PC-3 (cell line): ENCODE data around the gene GADL1. TPM values are rescaled to one million over a fixed set of nuclear protein-coding genes. Genes with fewer than 3 reads are reported as not detected.

Experiments
- ATAC-seq: fragments of 200-7000 bp; cut with Tn5 transposase; 2 replicates; pipeline ENCODE4 v1.9.1; 2020; ENCODE audit warnings: mild to moderate bottlenecking, moderate library complexity
- BruUV-seq: library from RNA; stranded (reverse); fragments of 400-500 nt; replicated peaks from 2 replicates; lab custom pipeline; 2021; lab: Mats Ljungman, UMichigan
- CTCF ChIA-PET: fragments of 300-600 bp; sonication (Branson Sonifier 250); formaldehyde crosslinking; loops from one replicate; lab custom pipeline; 2022; ENCODE audit warnings: antibody characterized with exemption; lab: Charles Lee
- POLR2A ChIA-PET: fragments of 300-600 bp; sonication (Branson Sonifier 250); formaldehyde crosslinking; loops from one replicate; lab custom pipeline; 2022; ENCODE audit warnings: antibody characterized with exemption; ENCODE audit not compliant: unreplicated experiment; lab: Charles Lee
- DNase-seq: peaks from one replicate; pipeline ENCODE4 v3.0.0-alpha.2; 2015
- H2AFZ ChIP-seq: fragments of 300-600 bp; sonication (generic); 2 replicates; pipeline ENCODE4 v1.6.0; 2016; ENCODE audit warnings: antibody characterized with exemption, low read length
- H3F3A ChIP-seq: fragments of 300-600 bp; sonication (generic); one replicate; pipeline ENCODE4 v1.6.0; 2017; ENCODE audit warnings: antibody characterized with exemption, low read length, control low read depth, mild to moderate bottlenecking; ENCODE audit not compliant: unreplicated experiment
- H3K27ac ChIP-seq: fragments of 300-600 bp; sonication (generic); 2 replicates; pipeline ENCODE4 v1.5.1; 2016; ENCODE audit warnings: mild to moderate bottlenecking, low read length
- H3K27me3 ChIP-seq: fragments of 300-600 bp; sonication (generic); 2 replicates; pipeline ENCODE4 v1.6.1; 2016; ENCODE audit warnings: low read length, mixed read lengths
- H3K36me3 ChIP-seq: fragments of 300-600 bp; sonication (generic); 2 replicates; pipeline ENCODE4 v1.6.1; 2016; ENCODE audit warnings: low read depth, mixed run types, low read length, mixed read lengths
- H3K4me1 ChIP-seq: fragments of 300-600 bp; sonication (generic); 2 replicates; pipeline ENCODE4 v1.5.1; 2016; ENCODE audit warnings: low read length; ENCODE audit not compliant: insufficient read depth
- H3K4me2 ChIP-seq: fragments of 300-600 bp; sonication (generic); 2 replicates; pipeline ENCODE4 v1.6.0; 2016; ENCODE audit warnings: low read length
- H3K4me3 ChIP-seq: fragments of 300-600 bp; sonication (generic); 2 replicates; pipeline ENCODE4 v1.5.1; 2016; ENCODE audit warnings: mild to moderate bottlenecking, low read length, mixed read lengths
- H3K79me2 ChIP-seq: fragments of 300-600 bp; sonication (generic); 2 replicates; pipeline ENCODE4 v1.6.1; 2017; ENCODE audit warnings: low read length, mixed read lengths
- H3K9ac ChIP-seq: fragments of 300-600 bp; sonication (generic); 2 replicates; pipeline ENCODE4 v1.6.0; 2016; ENCODE audit warnings: mild to moderate bottlenecking, low read length
- H3K9me2 ChIP-seq: fragments of 300-600 bp; sonication (generic); replicated peaks from 2 replicates; pipeline ENCODE4 v1.6.1; 2016; ENCODE audit warnings: mixed run types, low read length, mixed read lengths
- H3K9me3 ChIP-seq: fragments of 300-600 bp; sonication (generic); 2 replicates; pipeline ENCODE4 v1.6.1; 2016; ENCODE audit warnings: low read length, mixed read lengths
- H4K20me1 ChIP-seq: fragments of 300-600 bp; sonication (generic); 2 replicates; pipeline ENCODE4 v1.6.1; 2016; ENCODE audit warnings: low read length, mixed read lengths
- CTCF ChIP-seq: fragments of 300-600 bp; sonication (generic); conservative IDR thresholded peaks from 2 replicates; pipeline ENCODE4 v1.5.1; 2017; ENCODE audit warnings: antibody characterized with exemption, low read depth, mild to moderate bottlenecking, low read length
- EZH2 ChIP-seq: fragments of 300-600 bp; sonication (generic); IDR thresholded peaks from one replicate; pipeline ENCODE4 v1.6.1; 2017; ENCODE audit warnings: antibody characterized with exemption, mild to moderate bottlenecking, low read length; ENCODE audit not compliant: unreplicated experiment
- EZH2phosphoT487 ChIP-seq: fragments of 300-600 bp; sonication (generic); IDR thresholded peaks from 2 replicates; pipeline ENCODE4 v1.6.1; 2018; ENCODE audit warnings: mild to moderate bottlenecking, antibody characterized with exemption, low read length, borderline replicate concordance
- intact Hi-C: fragments of 100-400 bp; cut with micrococcal nuclease; formaldehyde crosslinking; loops from 2 replicates; pipeline ENCODE4 v1.9.0; 2023
- total RNA-seq: library from RNA; depleted of rRNA; stranded (reverse); fragments of >200 nt; gene quantifications from 2 replicates; pipeline ENCODE4 v1.2.3, GENCODE V29; 2014

The GADL1 gene
- total RNA-seq, 1 experiment from 2014 or later: not detected

DNA sequence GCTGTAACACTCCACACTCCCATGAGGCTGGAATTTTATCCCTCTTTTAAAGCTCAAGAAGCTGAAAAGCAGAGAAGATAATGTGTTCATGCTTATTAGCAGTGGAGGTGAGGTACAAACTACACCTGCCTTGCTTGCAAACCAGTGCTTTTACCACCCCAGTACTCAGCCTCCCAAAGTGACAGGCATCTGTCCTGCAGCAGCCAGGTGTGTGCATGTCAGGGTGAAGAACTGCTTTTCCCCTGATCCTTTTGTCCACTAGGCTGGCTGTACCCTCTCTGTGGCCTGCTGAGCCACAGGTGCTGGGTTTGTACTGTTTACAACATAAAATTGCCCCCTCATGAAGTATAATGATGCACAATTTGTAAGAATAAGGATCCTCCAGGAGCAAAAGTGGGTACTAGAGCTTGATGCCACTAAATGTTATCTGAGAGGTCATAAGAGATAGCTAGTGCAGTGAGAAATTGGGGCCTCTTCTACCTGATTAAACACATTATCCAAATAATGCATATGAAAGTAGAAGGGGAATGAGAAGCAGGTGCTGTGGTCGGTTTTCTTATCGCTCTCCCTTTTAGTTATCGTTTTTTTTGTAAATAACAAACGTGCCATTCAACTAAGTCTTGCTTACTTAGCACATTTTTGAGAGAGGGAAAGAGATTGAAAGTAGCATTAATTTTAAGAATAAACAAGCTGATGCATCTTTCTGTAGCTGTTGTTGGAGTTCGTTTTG is 39.2 kb upstream of the GADL1 start:
- POLR2A ChIA-PET: no interaction called here
- Histone ChIP-seq H3K9me3 (no peaks in the 10 kb centered on the region), H3K4me2 (peak overlapping the region; percentile 40), H3K79me2 (no peaks in the 10 kb centered on the region), H3K27me3 (no peaks in the 10 kb centered on the region), H3K9ac (no peak overlapping the region), H2AFZ (peak overlapping the region; percentile 41; the same call in 1 of the 2 replicates), H3K4me1 (no peaks in the 10 kb centered on the region), H3F3A (no peaks in the 10 kb centered on the region), H3K36me3 (no peaks in the 10 kb centered on the region), H3K4me3 (no peak overlapping the region), H3K9me2 (no peaks in the 10 kb centered on the region), H3K27ac (no peak overlapping the region), H4K20me1 (no peaks in the 10 kb centered on the region)
- no TSS peak for BruUV-seq
- intact Hi-C loops: loop anchor here (1.0 to 5.0 kb wide), 3 partner anchors 165 to 514 kb away; no protein-coding TSS in a partner anchor
- DNase-seq: no peak
- CTCF ChIA-PET: interaction anchor here (0.5 to 1.4 kb wide), 7 partner anchors 9 to 199 kb away, joined by 3 to 8 read pairs (median 4); no protein-coding TSS in a partner anchor
- peak; percentile 43 for ATAC-seq
- TF ChIP-seq EZH2: no peak
- no peak for TF ChIP-seq CTCF
- no peak for TF ChIP-seq EZH2phosphoT487

GRCh38 chr3:30932513-30933098 is 38.1 kb upstream of the GADL1 start:
- no peak for DNase-seq
- no peaks in the 10 kb centered on the region for H3K4me1 ChIP-seq
- H3K4me3 ChIP-seq: no peak overlapping the region
- BruUV-seq: no TSS peak
- no peak overlapping the region for H3K27ac ChIP-seq
- intact Hi-C loops: loop anchor here (5.0 kb wide), 1 partner anchor 515 kb away; no protein-coding TSS in a partner anchor
- no peaks in the 10 kb centered on the region for H3K27me3 ChIP-seq
- ChIA-PET CTCF (no interaction called here), POLR2A (no interaction called here)
- no peak overlapping the region for H2AFZ ChIP-seq
- no peak for ATAC-seq
- no peak overlapping the region for H3K4me2 ChIP-seq
- TF ChIP-seq CTCF: no peak
- no peak for TF ChIP-seq EZH2phosphoT487
- TF ChIP-seq EZH2: no peak
- H3F3A ChIP-seq: no peaks in the 10 kb centered on the region
- no peaks in the 10 kb centered on the region for H4K20me1 ChIP-seq
- H3K9me2 ChIP-seq: no peaks in the 10 kb centered on the region
- H3K9me3 ChIP-seq: no peaks in the 10 kb centered on the region
- H3K79me2 ChIP-seq: no peaks in the 10 kb centered on the region
- H3K9ac ChIP-seq: no peak overlapping the region
- H3K36me3 ChIP-seq: no peaks in the 10 kb centered on the region

DNA sequence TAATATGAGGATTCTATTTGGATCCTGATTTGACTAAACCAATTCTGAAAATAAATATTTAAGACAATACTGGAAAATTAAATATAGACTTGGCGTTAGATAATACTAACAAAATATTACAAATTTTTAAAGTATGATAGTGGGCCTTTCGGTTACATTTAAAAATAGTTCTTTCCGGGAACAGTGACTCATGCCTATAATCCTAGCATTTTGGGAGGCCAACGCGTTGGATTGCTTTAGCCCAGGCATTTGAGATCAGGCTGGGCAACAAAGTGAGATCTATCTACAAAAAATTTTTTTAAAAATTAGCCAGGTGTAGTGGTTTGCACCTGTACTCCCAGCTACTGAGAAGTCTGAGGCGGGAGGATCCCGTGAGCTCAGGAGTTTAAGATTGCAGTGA is 30.3 kb upstream of the GADL1 start:
- CTCF ChIA-PET: no interaction called here
- Histone ChIP-seq H3K4me3 (no peak overlapping the region), H3K9me2 (no peaks in the 10 kb centered on the region), H3K27me3 (no peaks in the 10 kb centered on the region), H3K79me2 (no peaks in the 10 kb centered on the region), H3K9me3 (no peaks in the 10 kb centered on the region), H3K9ac (no peak overlapping the region), H3K36me3 (no peaks in the 10 kb centered on the region), H3K27ac (no peak overlapping the region), H2AFZ (no peak overlapping the region), H4K20me1 (no peaks in the 10 kb centered on the region), H3K4me2 (no peak overlapping the region), H3K4me1 (no peaks in the 10 kb centered on the region), H3F3A (no peaks in the 10 kb centered on the region)
- BruUV-seq: no TSS peak
- DNase-seq (peak; percentile 31), ATAC-seq (peak; percentile 50)
- POLR2A ChIA-PET: no interaction called here
- intact Hi-C loops: no loop called here
- TF ChIP-seq EZH2phosphoT487 (no peak), EZH2 (no peak), CTCF (no peak)
